Uterus (tissue), 2 donors: Measurements from ENCODE around the gene WWP2.

Experiments used
- CTCF ChIP-seq, 4 experiments: fragments of 200-600 bp in 2 of 4; fragments of 450-650 bp in 2 of 4; sonication (generic) in 2 of 4; IDR thresholded peaks; one replicate each; pipeline ENCODE4 v1.5.1; 2016 to 2019; ENCODE audit warnings: antibody characterized with exemption in 4 of 4, mild to moderate bottlenecking in 2 of 4, moderate library complexity in 1 of 4
- POLR2A ChIP-seq, 2 donors: fragments of 450-650 bp; IDR thresholded peaks; one replicate each; pipeline ENCODE4 v1.6.1; 2016; ENCODE audit warnings: antibody characterized with exemption in 2 of 2, mild to moderate bottlenecking in 1 of 2, moderate library complexity in 1 of 2

- TF ChIP-seq CTCF (IDR thresholded peaks at IDR 0.05) (no peak), POLR2A (IDR thresholded peaks at IDR 0.05) (no peak)
These were observed 16.9 kb upstream of the WWP2 start for GRCh38 chr16:69745232-69745612.
